ENCODE data around the gene CDC23. TPM values are rescaled to one million over a fixed set of nuclear protein-coding genes. Genes with fewer than 3 reads are reported as not detected.
A peak's percentile ranks its signal among the peaks of the same experiment; 100 is the strongest.

The CDC23 gene
- total RNA-seq, 1 donor from 2014 or later = 21.5 TPM

DNA sequence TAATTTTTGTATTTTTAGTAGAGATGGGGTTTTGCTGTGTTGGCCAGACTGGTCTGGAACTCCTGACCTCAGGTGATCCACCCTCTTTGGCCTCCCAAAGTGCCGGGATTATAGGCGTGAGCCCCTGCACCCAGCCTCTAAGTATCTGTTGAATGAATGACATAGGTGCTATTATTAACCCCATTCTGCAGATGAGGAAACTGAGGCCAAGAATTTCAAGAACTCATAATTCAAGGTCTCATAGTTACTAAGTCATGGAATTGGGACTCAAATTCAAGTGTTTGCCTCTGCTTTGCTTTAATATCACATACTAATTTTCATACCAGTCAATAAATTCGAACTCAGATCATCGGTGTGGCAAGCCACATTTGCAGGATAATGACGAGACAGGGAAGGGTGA lies 32.3 kb downstream of the CDC23 start:
- H3K27ac ChIP-seq = no peak overlapping the region
- H3K4me3 ChIP-seq = no peak overlapping the region
- H3K36me3 ChIP-seq = peaks cover 36% of the 10 kb centered on the region
- TF ChIP-seq, protein P1, sequence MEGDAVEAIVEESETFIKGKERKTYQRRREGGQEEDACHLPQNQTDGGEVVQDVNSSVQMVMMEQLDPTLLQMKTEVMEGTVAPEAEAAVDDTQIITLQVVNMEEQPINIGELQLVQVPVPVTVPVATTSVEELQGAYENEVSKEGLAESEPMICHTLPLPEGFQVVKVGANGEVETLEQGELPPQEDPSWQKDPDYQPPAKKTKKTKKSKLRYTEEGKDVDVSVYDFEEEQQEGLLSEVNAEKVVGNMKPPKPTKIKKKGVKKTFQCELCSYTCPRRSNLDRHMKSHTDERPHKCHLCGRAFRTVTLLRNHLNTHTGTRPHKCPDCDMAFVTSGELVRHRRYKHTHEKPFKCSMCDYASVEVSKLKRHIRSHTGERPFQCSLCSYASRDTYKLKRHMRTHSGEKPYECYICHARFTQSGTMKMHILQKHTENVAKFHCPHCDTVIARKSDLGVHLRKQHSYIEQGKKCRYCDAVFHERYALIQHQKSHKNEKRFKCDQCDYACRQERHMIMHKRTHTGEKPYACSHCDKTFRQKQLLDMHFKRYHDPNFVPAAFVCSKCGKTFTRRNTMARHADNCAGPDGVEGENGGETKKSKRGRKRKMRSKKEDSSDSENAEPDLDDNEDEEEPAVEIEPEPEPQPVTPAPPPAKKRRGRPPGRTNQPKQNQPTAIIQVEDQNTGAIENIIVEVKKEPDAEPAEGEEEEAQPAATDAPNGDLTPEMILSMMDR (IDR thresholded peaks at IDR 0.05) = no peak
- DNase-seq = no peak
- peaks cover 27% of the 10 kb centered on the region for H3K4me1 ChIP-seq
- H3K27me3 ChIP-seq (ENCODE audit: low read depth) = no peaks in the 10 kb centered on the region
- ATAC-seq = no peak
- intact Hi-C loops (cut with DNase I) = no loop called here
- H3K9me3 ChIP-seq = no peaks in the 10 kb centered on the region

DNA sequence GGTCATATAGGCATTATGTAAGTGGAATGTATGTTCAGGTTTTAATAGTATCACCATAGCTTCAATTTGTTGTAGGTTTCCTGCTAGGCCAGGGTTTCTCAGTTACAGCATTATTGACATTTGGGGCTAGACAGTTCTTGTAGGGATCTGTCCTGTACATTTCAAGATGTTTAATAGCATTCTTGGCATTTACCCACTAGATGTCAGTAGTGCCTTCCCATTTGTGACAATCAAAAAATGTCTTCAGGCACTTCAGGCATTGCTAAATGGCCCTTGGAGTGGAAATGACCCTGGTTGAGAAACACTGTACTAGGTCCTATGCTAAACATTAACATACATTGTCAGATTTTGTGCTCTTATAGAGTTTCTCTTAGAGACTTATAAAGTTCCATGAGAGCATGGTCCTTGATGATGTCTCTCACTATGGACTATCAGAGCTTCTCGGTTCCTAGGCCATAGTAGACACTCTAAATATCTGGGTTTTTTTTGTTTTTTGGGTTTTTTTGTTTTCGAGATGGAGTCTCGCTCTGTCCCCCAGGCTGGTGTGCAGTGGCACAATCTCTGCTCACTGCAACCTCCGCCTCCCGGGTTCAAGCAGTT lies 32.8 kb downstream of the CDC23 start:
- DNase-seq = no peak
- H3K4me3 ChIP-seq = no peak overlapping the region
- H3K9me3 ChIP-seq = no peaks in the 10 kb centered on the region
- H3K27me3 ChIP-seq (ENCODE audit: low read depth) = no peaks in the 10 kb centered on the region
- H3K36me3 ChIP-seq = peaks cover 36% of the 10 kb centered on the region
- intact Hi-C loops (cut with DNase I) = no loop called here
- ATAC-seq = no peak
- TF ChIP-seq, protein P1 (IDR thresholded peaks at IDR 0.05) = no peak
- peaks cover 27% of the 10 kb centered on the region for H3K4me1 ChIP-seq
- no peak overlapping the region for H3K27ac ChIP-seq

DNA sequence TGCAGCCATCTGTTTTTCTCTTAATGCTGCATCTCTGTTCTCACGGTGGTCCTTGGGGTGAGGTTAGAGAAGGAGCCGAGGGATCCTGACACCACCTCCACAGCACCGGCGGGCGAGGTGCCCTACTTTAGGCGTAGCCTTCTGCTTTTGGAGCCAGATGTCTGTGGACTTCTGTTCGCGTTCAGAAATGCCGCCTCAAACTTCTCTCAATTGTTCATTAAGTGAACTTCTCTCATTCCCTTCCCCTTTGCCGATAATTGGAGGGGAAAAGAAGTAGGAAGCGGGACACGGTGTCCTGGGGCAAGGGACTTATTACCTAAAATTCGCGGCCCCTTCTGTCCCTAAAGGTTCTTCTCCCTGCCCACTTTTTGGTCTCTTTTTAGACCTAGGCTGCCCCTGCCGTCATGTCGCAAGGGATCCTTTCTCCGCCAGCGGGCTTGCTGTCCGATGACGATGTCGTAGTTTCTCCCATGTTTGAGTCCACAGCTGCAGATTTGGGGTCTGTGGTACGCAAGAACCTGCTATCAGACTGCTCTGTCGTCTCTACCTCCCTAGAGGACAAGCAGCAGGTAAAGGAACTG lies 33.8 kb downstream of the CDC23 start:
- H3K4me3 ChIP-seq = peak overlapping the region; percentile 91
- TF ChIP-seq, protein P1 (IDR thresholded peaks at IDR 0.05) = no peak
- H3K4me1 ChIP-seq = peaks cover 27% of the 10 kb centered on the region
- H3K9me3 ChIP-seq = no peaks in the 10 kb centered on the region
- H3K36me3 ChIP-seq = peaks cover 36% of the 10 kb centered on the region
- H3K27me3 ChIP-seq (ENCODE audit: low read depth) = no peaks in the 10 kb centered on the region
- ATAC-seq (no peak), DNase-seq (no peak)
- H3K27ac ChIP-seq = no peak overlapping the region
- intact Hi-C loops (cut with DNase I) = no loop called here

DNA sequence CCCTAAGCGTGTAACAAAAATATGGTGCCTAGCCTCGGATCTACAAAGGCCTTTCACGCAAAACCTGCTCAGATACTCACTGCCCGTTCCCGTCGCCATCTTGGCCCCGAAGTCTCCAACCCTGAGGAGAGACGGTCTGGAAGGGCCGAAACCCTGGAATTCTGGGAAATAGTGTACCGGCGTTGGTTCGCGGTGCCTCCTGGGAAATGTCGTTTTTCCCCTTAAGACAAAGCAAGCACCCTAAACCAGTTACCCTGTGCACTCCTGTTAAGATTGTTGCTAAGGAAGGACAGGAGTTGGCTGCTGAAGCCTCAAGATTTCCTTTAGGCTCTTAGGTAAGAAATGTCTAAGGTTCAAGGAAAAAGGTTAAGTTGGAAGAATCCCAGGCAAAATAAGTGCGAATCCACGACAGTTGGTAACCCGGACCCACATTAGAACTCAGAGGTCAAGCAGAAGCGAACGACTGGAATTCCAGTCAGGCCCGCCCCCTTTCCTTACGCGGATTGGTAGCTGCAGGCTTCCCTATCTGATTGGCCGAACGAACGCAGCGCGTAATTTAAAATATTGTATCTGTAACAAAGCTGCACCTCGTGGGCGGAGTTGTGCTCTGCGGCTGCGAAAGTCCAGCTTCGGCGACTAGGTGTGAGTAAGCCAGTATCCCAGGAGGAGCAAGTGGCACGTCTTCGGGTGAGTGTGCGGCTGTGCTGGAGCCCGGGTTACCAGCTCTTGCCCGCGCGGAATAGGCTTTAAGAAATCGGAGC lies 34.4 kb downstream of the CDC23 start, which contains the start of the genes BRD8 and KIF20A:
BRD8 (minus strand) TSS at position 115 of the 761 bp plus-strand sequence; CDS start at position 99, 16 bp downstream.
KIF20A (plus strand) TSS at position 597 of the 761 bp plus-strand sequence. CDS start 569 bp downstream, outside the sequence.
- no peaks in the 10 kb centered on the region for H3K27me3 ChIP-seq (ENCODE audit: low read depth)
- peak; percentile 97 to 98 for ATAC-seq
- H3K9me3 ChIP-seq = no peaks in the 10 kb centered on the region
- TF ChIP-seq, protein P1 (IDR thresholded peaks at IDR 0.05) = no peak
- H3K4me1 ChIP-seq = peaks cover 27% of the 10 kb centered on the region
- DNase-seq = peak; percentile 96
- H3K36me3 ChIP-seq = peaks cover 36% of the 10 kb centered on the region
- H3K4me3 ChIP-seq = peak within 1 kb of the TSS; percentile 91
- peak within 1 kb of the TSS; percentile 85 for H3K27ac ChIP-seq
- intact Hi-C loops (cut with DNase I) = no loop called here

DNA sequence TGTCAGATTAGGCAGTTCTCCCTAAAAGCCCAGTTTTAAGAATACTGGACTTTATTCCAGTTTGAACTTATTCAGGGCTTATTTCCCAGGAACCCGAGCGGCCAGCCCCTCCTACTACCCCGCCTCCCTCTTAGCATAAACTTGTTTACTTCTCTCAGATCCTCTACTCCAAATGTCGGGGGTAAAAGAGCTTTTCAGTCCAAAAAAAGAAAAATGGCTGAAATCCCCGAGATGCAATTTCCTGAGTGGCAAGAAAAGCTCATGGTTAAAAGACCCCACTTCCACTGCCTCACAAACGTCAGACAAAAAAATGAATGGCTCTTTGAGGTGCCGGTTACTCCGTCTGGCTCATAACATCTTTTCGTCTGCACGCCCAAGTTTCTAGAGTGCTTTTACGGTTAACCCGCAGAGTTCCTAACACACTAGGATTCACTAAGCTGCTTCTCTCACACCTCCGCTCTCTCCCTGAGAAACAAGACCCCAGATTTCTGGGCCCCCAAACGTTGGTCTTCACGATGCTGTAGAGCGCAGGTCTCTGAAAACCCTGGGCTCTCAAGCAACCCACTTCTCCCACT lies 35.1 kb downstream of the CDC23 start:
- H3K27ac ChIP-seq = peak overlapping the region; percentile 85
- H3K4me1 ChIP-seq = peaks cover 32% of the 10 kb centered on the region
- H3K4me3 ChIP-seq = peak overlapping the region; percentile 91
- no peaks in the 10 kb centered on the region for H3K9me3 ChIP-seq
- DNase-seq (peak; percentile 61), ATAC-seq (peak; percentile 46 to 77)
- TF ChIP-seq, protein P1 (IDR thresholded peaks at IDR 0.05) = no peak
- intact Hi-C loops (cut with DNase I) = no loop called here
- peaks cover 43% of the 10 kb centered on the region for H3K36me3 ChIP-seq
- H3K27me3 ChIP-seq (ENCODE audit: low read depth) = no peaks in the 10 kb centered on the region
